ENCODE data around the gene ZNF556. TPM values are rescaled to one million over a fixed set of nuclear protein-coding genes. Genes with fewer than 3 reads are reported as not detected.
"Not testable (repeated sequence)": the region's sequence is repeated elsewhere in the genome, so short reads cannot be mapped to it uniquely, and the experiment has no call there.

ZNF556 gene
- total RNA-seq, 1 experiment from 2014 or later: not detected

DNA sequence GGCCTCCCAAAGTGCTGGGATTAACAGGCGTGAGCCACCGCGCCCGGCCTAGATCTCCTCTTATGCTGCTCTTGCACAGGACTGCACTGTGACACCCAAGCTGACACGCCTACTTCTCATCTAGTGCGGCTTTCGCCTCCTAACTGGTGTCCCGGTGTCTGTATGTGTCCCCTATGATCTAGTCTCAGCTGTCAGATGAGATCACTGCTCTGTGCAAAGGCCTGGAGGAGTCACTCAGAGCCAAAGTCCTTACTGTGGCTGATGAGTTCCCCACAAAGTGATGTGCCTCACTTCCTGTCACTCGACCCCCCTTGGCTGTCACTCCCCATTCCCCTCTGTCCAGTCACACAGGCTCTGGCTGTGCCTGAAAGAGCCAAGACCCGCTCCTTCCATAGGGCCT is 2.5 kb downstream of the ZNF556 start:
- no TSS peak for BruUV-seq (replicated peaks)
- in situ Hi-C loops (cut with HindIII; ENCODE audit: low pct_unique_long_range_greater_than_20kb, low sequenced_read_pairs) (no loop called here), intact Hi-C loops (cut with micrococcal nuclease; ENCODE audit: unreplicated experiment) (loop anchor here (5.0 kb wide), 1 partner anchor 222 kb away; no protein-coding TSS in a partner anchor)
- Histone ChIP-seq H3K4me1 (ENCODE audit: control insufficient read depth, insufficient read depth, low read length) (no peaks in the 10 kb centered on the region), H3K27me3 (ENCODE audit: control insufficient read depth, insufficient read depth, low read length) (no peaks in the 10 kb centered on the region), H3K36me3 (ENCODE audit: control insufficient read depth, insufficient read depth, low read length) (no peaks in the 10 kb centered on the region), H3K9me3 (ENCODE audit: control insufficient read depth, insufficient read depth, low read depth, low read length) (no peaks in the 10 kb centered on the region), H3K4me3 (ENCODE audit: low read depth in 2 of 2, low read length in 2 of 2) (no peak overlapping the region), H3K27ac (ENCODE audit: low read length) (no peak overlapping the region)
- DNase-seq (ENCODE audit: low read depth, low spot score): no peak
- POLR2A ChIA-PET: no interaction called here
- CTCF ChIA-PET: no interaction called here
- no peak for ATAC-seq
- TF ChIP-seq, protein P1, sequence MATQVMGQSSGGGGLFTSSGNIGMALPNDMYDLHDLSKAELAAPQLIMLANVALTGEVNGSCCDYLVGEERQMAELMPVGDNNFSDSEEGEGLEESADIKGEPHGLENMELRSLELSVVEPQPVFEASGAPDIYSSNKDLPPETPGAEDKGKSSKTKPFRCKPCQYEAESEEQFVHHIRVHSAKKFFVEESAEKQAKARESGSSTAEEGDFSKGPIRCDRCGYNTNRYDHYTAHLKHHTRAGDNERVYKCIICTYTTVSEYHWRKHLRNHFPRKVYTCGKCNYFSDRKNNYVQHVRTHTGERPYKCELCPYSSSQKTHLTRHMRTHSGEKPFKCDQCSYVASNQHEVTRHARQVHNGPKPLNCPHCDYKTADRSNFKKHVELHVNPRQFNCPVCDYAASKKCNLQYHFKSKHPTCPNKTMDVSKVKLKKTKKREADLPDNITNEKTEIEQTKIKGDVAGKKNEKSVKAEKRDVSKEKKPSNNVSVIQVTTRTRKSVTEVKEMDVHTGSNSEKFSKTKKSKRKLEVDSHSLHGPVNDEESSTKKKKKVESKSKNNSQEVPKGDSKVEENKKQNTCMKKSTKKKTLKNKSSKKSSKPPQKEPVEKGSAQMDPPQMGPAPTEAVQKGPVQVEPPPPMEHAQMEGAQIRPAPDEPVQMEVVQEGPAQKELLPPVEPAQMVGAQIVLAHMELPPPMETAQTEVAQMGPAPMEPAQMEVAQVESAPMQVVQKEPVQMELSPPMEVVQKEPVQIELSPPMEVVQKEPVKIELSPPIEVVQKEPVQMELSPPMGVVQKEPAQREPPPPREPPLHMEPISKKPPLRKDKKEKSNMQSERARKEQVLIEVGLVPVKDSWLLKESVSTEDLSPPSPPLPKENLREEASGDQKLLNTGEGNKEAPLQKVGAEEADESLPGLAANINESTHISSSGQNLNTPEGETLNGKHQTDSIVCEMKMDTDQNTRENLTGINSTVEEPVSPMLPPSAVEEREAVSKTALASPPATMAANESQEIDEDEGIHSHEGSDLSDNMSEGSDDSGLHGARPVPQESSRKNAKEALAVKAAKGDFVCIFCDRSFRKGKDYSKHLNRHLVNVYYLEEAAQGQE (IDR thresholded peaks at IDR 0.05; ENCODE audit: insufficient read depth in 1 of 2, low read depth in 2 of 2, low read length in 1 of 2): no peak
- TF ChIP-seq SIN3A (IDR thresholded peaks at IDR 0.05; ENCODE audit: borderline replicate concordance, insufficient read depth, low read depth, low read length) (no peak), POLR2AphosphoS5 (IDR thresholded peaks at IDR 0.05; ENCODE audit: low read depth, low read length) (no peak), TCF7L2 (IDR thresholded peaks at IDR 0.05; ENCODE audit: low read depth, low read length) (no peak)
- TF ChIP-seq, protein P2, sequence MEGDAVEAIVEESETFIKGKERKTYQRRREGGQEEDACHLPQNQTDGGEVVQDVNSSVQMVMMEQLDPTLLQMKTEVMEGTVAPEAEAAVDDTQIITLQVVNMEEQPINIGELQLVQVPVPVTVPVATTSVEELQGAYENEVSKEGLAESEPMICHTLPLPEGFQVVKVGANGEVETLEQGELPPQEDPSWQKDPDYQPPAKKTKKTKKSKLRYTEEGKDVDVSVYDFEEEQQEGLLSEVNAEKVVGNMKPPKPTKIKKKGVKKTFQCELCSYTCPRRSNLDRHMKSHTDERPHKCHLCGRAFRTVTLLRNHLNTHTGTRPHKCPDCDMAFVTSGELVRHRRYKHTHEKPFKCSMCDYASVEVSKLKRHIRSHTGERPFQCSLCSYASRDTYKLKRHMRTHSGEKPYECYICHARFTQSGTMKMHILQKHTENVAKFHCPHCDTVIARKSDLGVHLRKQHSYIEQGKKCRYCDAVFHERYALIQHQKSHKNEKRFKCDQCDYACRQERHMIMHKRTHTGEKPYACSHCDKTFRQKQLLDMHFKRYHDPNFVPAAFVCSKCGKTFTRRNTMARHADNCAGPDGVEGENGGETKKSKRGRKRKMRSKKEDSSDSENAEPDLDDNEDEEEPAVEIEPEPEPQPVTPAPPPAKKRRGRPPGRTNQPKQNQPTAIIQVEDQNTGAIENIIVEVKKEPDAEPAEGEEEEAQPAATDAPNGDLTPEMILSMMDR (IDR thresholded peaks at IDR 0.05): no peak

DNA sequence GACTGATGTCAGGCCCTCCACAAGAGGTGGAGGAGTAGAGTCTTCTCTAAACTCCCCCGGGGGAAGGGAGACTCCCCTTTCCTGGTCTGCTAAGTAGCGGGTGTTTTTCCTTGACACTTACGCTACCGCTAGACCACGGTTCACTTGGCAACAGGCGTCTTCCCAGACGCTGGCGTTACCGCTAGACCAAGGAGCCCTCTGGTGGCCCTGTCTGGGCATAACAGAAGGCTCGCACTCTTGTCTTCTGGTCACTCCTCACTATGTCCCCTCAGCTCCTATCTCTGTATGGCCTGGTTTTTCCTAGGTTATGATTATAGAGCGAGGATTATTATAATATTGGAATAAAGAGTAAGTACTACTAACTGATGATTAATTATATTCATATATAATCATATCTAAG is 5.0 kb downstream of the ZNF556 start:
- H3K27me3 ChIP-seq (ENCODE audit: control insufficient read depth, insufficient read depth, low read length); POLR2A ChIA-PET; H3K4me3 ChIP-seq (ENCODE audit: low read depth in 2 of 2, low read length in 2 of 2); H3K9me3 ChIP-seq (ENCODE audit: control insufficient read depth, insufficient read depth, low read depth, low read length); BruUV-seq (replicated peaks); in situ Hi-C loops (cut with HindIII; ENCODE audit: low pct_unique_long_range_greater_than_20kb, low sequenced_read_pairs); ATAC-seq; H3K36me3 ChIP-seq (ENCODE audit: control insufficient read depth, insufficient read depth, low read length); H3K27ac ChIP-seq (ENCODE audit: low read length); DNase-seq (ENCODE audit: low read depth, low spot score); H3K4me1 ChIP-seq (ENCODE audit: control insufficient read depth, insufficient read depth, low read length): not testable (repeated sequence)
- CTCF ChIA-PET: interaction anchor here (0.8 kb wide), 2 partner anchors 49 to 236 kb away, joined by 3 to 5 read pairs; no protein-coding TSS in a partner anchor
- intact Hi-C loops (cut with micrococcal nuclease; ENCODE audit: unreplicated experiment): loop anchor here (5.0 kb wide), 1 partner anchor 225 kb away; no protein-coding TSS in a partner anchor

DNA sequence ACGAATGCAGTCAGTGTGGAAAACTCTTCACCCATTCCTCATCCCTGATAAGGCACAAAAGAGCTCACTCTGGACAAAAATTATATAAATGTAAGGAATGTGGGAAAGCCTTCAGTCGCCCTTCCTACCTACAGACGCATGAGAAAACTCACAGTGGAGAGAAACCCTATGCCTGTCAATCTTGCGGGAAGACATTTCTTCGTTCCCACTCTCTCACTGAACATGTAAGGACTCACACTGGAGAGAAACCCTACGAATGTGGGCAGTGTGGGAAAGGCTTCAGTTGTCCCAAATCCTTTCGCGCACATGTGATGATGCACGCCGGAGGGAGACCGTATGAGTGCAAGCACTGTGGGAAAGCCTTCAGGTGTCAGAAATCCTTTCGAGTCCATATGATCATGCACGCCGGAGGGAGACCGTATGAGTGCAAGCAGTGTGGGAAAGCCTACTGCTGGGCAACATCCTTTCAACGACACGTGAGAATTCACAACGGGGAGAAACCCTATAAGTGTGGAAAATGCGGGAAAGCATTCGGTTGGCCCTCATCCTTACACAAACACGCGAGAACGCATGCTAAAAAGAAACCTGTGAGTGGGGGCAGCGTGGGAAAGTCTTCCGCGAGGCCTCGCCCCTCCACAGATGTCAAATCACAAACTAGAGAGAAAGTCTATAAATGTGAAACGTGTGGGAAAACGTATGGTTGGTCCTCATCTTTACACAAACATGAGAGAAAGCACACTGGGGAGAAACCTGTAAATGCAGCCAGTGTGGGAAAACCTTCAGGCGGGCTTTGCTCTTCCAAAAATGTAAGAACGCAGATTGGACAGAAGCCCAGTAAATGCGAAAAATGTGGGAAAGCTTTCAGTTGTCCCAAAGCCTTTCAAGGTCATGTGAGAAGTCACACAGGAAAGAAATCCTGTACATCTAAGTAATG is 10.5 kb downstream of the ZNF556 start:
- no peak for ATAC-seq
- in situ Hi-C loops (cut with HindIII; ENCODE audit: low pct_unique_long_range_greater_than_20kb, low sequenced_read_pairs): no loop called here
- Histone ChIP-seq H3K27me3 (ENCODE audit: control insufficient read depth, insufficient read depth, low read length) (no peaks in the 10 kb centered on the region), H3K4me1 (ENCODE audit: control insufficient read depth, insufficient read depth, low read length) (no peaks in the 10 kb centered on the region), H3K9me3 (ENCODE audit: control insufficient read depth, insufficient read depth, low read depth, low read length) (peaks cover 12% of the 10 kb centered on the region; the same call in 1 of the 2 replicates), H3K27ac (ENCODE audit: low read length) (no peak overlapping the region), H3K4me3 (ENCODE audit: low read depth in 2 of 2, low read length in 2 of 2) (no peak overlapping the region), H3K36me3 (ENCODE audit: control insufficient read depth, insufficient read depth, low read length) (no peaks in the 10 kb centered on the region)
- POLR2A ChIA-PET: interaction anchor here (0.6 kb wide), 1 partner anchor 1567 kb away, joined by 3 read pairs; no protein-coding TSS in a partner anchor
- TF ChIP-seq SIN3A (IDR thresholded peaks at IDR 0.05; ENCODE audit: borderline replicate concordance, insufficient read depth, low read depth, low read length): no peak
- no peak for TF ChIP-seq TCF7L2 (IDR thresholded peaks at IDR 0.05; ENCODE audit: low read depth, low read length)
- TF ChIP-seq, protein P2 (IDR thresholded peaks at IDR 0.05): no peak
- TF ChIP-seq POLR2AphosphoS5 (IDR thresholded peaks at IDR 0.05; ENCODE audit: low read depth, low read length): no peak
- TF ChIP-seq, protein P1 (IDR thresholded peaks at IDR 0.05; ENCODE audit: insufficient read depth in 1 of 2, low read depth in 2 of 2, low read length in 1 of 2): no peak
- CTCF ChIA-PET: no interaction called here
- no TSS peak for BruUV-seq (replicated peaks)
- intact Hi-C loops (cut with micrococcal nuclease; ENCODE audit: unreplicated experiment): no loop called here
- DNase-seq (ENCODE audit: low read depth, low spot score): no peak

All from Panc1 (cell line).